Left ventricle myocardium inferior (tissue), 1 donor: ENCODE results near the gene GPR162. TPM values are rescaled to one million over a fixed set of nuclear protein-coding genes. Genes with fewer than 3 reads are reported as not detected.
A peak's percentile ranks its signal among the peaks of the same experiment; 100 is the strongest.

Source experiments
- DNase-seq: peaks from one replicate; pipeline ENCODE4 v3.0.0-alpha.2; 2020
- H3K27ac ChIP-seq: fragments of 200-600 bp; replicated peaks from 2 replicates; pipeline ENCODE4 v1.8.0; 2021
- H3K27me3 ChIP-seq: fragments of 200-600 bp; 2 replicates; pipeline ENCODE4 v1.8.0; 2021; ENCODE audit warnings: low read depth
- H3K36me3 ChIP-seq: fragments of 200-600 bp; 2 replicates; pipeline ENCODE4 v1.8.0; 2021
- H3K4me1 ChIP-seq: fragments of 200-600 bp; 2 replicates; pipeline ENCODE4 v1.8.0; 2021
- H3K4me3 ChIP-seq: fragments of 200-600 bp; 2 replicates; pipeline ENCODE4 v1.8.0; 2021; ENCODE audit warnings: mild to moderate bottlenecking, moderate library complexity
- H3K9me3 ChIP-seq: fragments of 200-600 bp; replicated peaks from 2 replicates; pipeline ENCODE4 v1.8.0; 2021
- CTCF ChIP-seq: fragments of 200-600 bp; IDR thresholded peaks from 2 replicates; pipeline ENCODE4 v1.8.0; 2021; ENCODE audit warnings: antibody characterized with exemption, mild to moderate bottlenecking, borderline replicate concordance
- intact Hi-C: fragments of 100-400 bp; cut with micrococcal nuclease; formaldehyde crosslinking; loops from one replicate; pipeline ENCODE4 v1.11.0; 2022
- total RNA-seq: library from RNA; stranded (reverse); fragmentation: NEBNext Ultra II Directional; extraction: Animal tissue kit (Norgen Biotek cat#: 25700); gene quantifications from one replicate; pipeline ENCODE4 v1.2.1, GENCODE V29; 2021
- donor health status: DM: no; HTN: yes; CAD: no; lungs with severe emphysema.

The GPR162 gene
- total RNA-seq, 1 donor from 2014 or later, result 6.5 TPM

DNA sequence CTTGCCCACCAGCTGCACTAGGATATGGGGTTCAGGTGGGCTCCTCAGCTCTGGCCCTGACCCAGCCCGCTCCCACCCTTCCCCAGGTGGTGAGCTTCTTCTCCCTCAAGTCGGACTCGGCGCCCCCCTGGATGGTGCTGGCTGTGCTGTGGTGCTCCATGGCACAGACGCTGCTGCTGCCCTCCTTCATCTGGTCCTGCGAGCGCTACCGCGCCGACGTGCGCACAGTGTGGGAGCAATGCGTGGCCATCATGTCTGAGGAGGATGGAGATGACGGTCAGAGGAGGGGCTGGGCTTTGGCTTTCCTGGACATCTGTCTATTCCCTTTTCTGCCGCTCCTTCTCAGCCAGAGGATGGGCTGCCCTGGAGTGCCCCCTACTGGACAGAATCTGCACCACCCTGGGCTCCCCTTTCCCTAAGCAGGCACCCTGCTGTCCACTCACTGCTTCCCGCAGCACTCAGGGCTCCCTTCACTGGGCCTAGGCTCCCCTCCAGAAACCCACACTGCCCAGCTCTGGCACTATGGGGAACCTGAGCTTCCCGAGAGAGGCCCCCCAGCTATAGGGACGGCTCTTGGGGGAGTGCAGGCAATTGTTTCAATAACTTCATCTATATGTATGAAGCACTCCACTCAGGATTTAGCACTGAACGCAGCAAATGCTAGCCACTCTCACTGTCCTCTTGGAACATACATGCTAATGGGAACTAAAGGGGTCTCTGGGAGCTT is 3.9 kb downstream of the GPR162 start:
- Histone ChIP-seq H3K36me3 (no peaks in the 10 kb centered on the region), H3K27ac (no peak overlapping the region), H3K27me3 (peaks cover 22% of the 10 kb centered on the region), H3K4me1 (peaks cover 63% of the 10 kb centered on the region), H3K9me3 (no peaks in the 10 kb centered on the region), H3K4me3 (peak overlapping the region; percentile 26)
- peak; percentile 95 for TF ChIP-seq CTCF
- DNase-seq, result peak; percentile 87
- intact Hi-C loops, result loop anchor here (5.0 kb wide), 1 partner anchor 78 kb away; no protein-coding TSS in a partner anchor

- Histone ChIP-seq H3K4me1 (peaks cover 58% of the 10 kb centered on the region), H3K4me3 (no peak overlapping the region), H3K36me3 (peaks cover 4% of the 10 kb centered on the region), H3K9me3 (no peaks in the 10 kb centered on the region), H3K27me3 (peaks cover 22% of the 10 kb centered on the region), H3K27ac (no peak overlapping the region)
- intact Hi-C loops, result loop anchor here (5.0 kb wide), 1 partner anchor 79 kb away; no protein-coding TSS in a partner anchor
- TF ChIP-seq CTCF, result no peak
- DNase-seq, result no peak
These were observed 4.6 kb downstream of the GPR162 start for GRCh38 chr12:6826125-6826733.

DNA sequence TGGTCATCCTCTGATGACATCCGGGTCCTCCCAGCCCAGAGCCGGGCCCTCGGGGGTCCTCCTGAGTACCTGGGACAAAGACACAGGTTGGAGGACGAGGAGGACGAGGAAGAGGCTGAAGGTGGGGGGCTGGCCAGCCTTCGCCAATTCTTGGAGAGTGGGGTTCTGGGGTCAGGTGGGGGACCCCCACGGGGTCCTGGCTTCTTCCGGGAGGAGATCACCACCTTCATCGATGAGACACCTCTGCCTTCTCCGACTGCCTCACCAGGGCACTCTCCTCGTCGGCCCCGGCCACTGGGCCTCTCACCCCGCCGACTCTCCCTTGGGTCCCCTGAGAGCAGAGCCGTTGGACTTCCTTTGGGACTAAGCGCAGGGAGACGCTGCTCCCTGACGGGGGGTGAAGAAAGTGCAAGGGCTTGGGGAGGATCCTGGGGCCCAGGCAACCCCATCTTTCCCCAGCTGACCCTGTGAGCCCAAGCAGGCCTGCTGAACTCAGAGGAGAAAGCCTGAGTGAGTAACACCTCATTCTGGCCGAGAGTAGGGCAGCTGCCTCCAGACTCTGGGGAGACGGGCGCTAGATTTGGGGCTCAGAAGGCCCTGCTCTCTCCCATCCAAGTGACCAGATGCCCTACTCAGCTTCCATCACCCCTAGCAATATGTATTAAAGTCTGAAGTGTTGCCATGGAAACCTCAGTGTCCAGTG is 5.3 kb downstream of the GPR162 start:
- intact Hi-C loops, result loop anchor here (5.0 kb wide), 1 partner anchor 80 kb away; no protein-coding TSS in a partner anchor
- DNase-seq, result no peak
- no peak for TF ChIP-seq CTCF
- H3K27ac ChIP-seq, result peak overlapping the region; percentile 40
- no peaks in the 10 kb centered on the region for H3K9me3 ChIP-seq
- H3K4me1 ChIP-seq, result peaks cover 53% of the 10 kb centered on the region
- H3K4me3 ChIP-seq, result peak overlapping the region; percentile 92
- H3K36me3 ChIP-seq, result peaks cover 10% of the 10 kb centered on the region
- H3K27me3 ChIP-seq, result peaks cover 19% of the 10 kb centered on the region

DNA sequence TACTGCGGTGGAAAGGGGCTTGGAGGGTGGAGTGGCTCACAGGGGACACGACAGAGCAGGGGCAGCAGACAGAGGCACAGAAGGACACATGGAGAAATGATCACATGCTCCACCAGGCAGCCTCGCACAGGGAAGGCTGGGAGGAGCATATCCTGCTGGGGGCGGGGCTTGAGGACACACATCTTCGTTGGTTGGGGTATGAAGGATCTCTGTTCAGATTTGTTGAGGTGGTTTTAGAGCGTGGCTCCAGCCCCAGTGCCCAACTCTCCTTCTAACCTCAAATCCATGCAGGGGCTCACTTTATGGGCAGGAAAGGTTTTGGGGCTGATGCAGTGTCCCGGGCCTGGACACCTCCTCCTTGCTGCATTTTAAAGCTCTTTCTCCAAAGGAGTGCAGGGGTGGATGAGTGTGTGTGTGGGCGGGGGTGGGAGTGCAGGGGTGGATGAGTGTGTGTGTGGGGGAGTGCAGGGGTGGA is 5.9 kb downstream of the GPR162 start:
- DNase-seq, result peak; percentile 89
- Histone ChIP-seq H3K27me3 (peaks cover 13% of the 10 kb centered on the region), H3K4me1 (peaks cover 47% of the 10 kb centered on the region), H3K27ac (peak overlapping the region; percentile 40), H3K4me3 (peak overlapping the region; percentile 92), H3K9me3 (no peaks in the 10 kb centered on the region), H3K36me3 (peaks cover 13% of the 10 kb centered on the region)
- TF ChIP-seq CTCF, result no peak
- intact Hi-C loops, result loop anchor here (5.0 kb wide), 1 partner anchor 80 kb away; no protein-coding TSS in a partner anchor
